H1 (cell line): ENCODE results near the gene TECR. TPM values are rescaled to one million over a fixed set of nuclear protein-coding genes. Genes with fewer than 3 reads are reported as not detected.

Source experiments
- CTCF ChIA-PET: fragments of 300-600 bp; sonication (Branson Sonifier 250); formaldehyde crosslinking; loops from one replicate; lab custom pipeline; 2021; ENCODE audit not compliant: partially characterized antibody; lab: Charles Lee
- POLR2A ChIA-PET: fragments of 300-600 bp; sonication (Branson Sonifier 250); formaldehyde crosslinking; loops from one replicate; lab custom pipeline; 2021; ENCODE audit warnings: inconsistent platforms; ENCODE audit not compliant: partially characterized antibody; lab: Charles Lee
- DNase-seq, 2 experiments: peaks; one replicate each; pipeline versions ENCODE4 v3.0.0 to v3.0.0-alpha.2; 2010 to 2022; ENCODE audit warnings: low spot score in 2 of 2, low read depth in 1 of 2, mixed read lengths in 1 of 2
- FAIRE-seq: peaks from 2 replicates; lab custom pipeline; 2011; peaks lifted over from hg19 to GRCh38; lab: Jason Lieb, UNC
- H2AFZ ChIP-seq: 2 replicates; pipeline ENCODE4 v1.8.1; 2012; ENCODE audit warnings: low read length, inconsistent platforms
- H2AK5ac ChIP-seq: 2 replicates; pipeline ENCODE4 v1.6.1; 2013; ENCODE audit warnings: low read depth, low read length
- H2BK120ac ChIP-seq: replicated peaks from 2 replicates; pipeline ENCODE3; 2013; ENCODE audit warnings: low read depth, low read length, inconsistent platforms
- H2BK12ac ChIP-seq: 2 replicates; pipeline ENCODE4 v1.6.1; 2013; ENCODE audit warnings: low read depth, low read length
- H2BK15ac ChIP-seq: 2 replicates; pipeline ENCODE4 v1.6.1; 2013; ENCODE audit warnings: low read length
- H2BK20ac ChIP-seq: 2 replicates; pipeline ENCODE4 v1.6.1; 2013; ENCODE audit warnings: low read length
- H2BK5ac ChIP-seq: 2 replicates; pipeline ENCODE4 v1.6.1; 2013; ENCODE audit warnings: low read depth, low read length
- H3K14ac ChIP-seq: 2 replicates; pipeline ENCODE4 v1.6.1; 2013; ENCODE audit warnings: inconsistent platforms; ENCODE audit not compliant: insufficient read length
- H3K18ac ChIP-seq: 2 replicates; pipeline ENCODE4 v1.6.1; 2013; ENCODE audit warnings: low read length; ENCODE audit errors: extremely low read depth
- H3K23ac ChIP-seq: 2 replicates; pipeline ENCODE4 v1.6.1; 2013; ENCODE audit warnings: inconsistent platforms; ENCODE audit not compliant: insufficient read length
- H3K23me2 ChIP-seq: 2 replicates; pipeline ENCODE4 v1.6.1; 2013; ENCODE audit warnings: low read depth, low read length
- H3K27ac ChIP-seq: 2 replicates; pipeline ENCODE4 v1.6.1; 2011; ENCODE audit warnings: low read depth, low read length, inconsistent platforms
- H3K27me3 ChIP-seq, 4 experiments: replicated peaks in 1 of 4; 1 replicate in 1 of 4; 2 replicates in 3 of 4; pipeline versions ENCODE4 v1.6.1 to v1.8.1; 2011 to 2013; ENCODE audit warnings: low read length in 3 of 4, mild to moderate bottlenecking in 3 of 4, inconsistent platforms in 2 of 4, mixed read lengths in 2 of 4, moderate library complexity in 1 of 4; ENCODE audit not compliant: control insufficient read depth in 3 of 4, insufficient read depth in 3 of 4; ENCODE audit errors: extremely low read depth in 1 of 4
- H3K36me3 ChIP-seq, 4 experiments: 2 replicates each; pipeline versions ENCODE4 v1.6.1 to v1.8.1; 2011 to 2013; ENCODE audit warnings: mild to moderate bottlenecking in 4 of 4, low read length in 3 of 4, moderate library complexity in 2 of 4, control low read depth in 1 of 4, inconsistent platforms in 1 of 4; ENCODE audit not compliant: insufficient read depth in 4 of 4, control insufficient read depth in 2 of 4
- H3K4ac ChIP-seq: replicated peaks from 2 replicates; pipeline ENCODE3; 2013; ENCODE audit warnings: low read length, low read depth, mixed read lengths, inconsistent platforms; ENCODE audit not compliant: insufficient read length
- H3K4me1 ChIP-seq, 4 experiments: replicated peaks in 1 of 4; 1 replicate in 1 of 4; 2 replicates in 3 of 4; pipeline versions ENCODE4 v1.6.1 to v1.8.1; 2011 to 2013; ENCODE audit warnings: low read length in 3 of 4, inconsistent platforms in 2 of 4, mixed read lengths in 1 of 4; ENCODE audit not compliant: insufficient read depth in 4 of 4, control insufficient read depth in 3 of 4
- H3K4me2 ChIP-seq, 2 experiments: 2 replicates each; pipeline versions ENCODE4 v1.6.1 to v1.8.1; 2011 to 2013; ENCODE audit warnings: low read depth in 2 of 2, low read length in 2 of 2, control low read depth in 1 of 2, inconsistent platforms in 1 of 2, mild to moderate bottlenecking in 1 of 2; ENCODE audit not compliant: insufficient read depth in 1 of 2
- H3K4me3 ChIP-seq, 4 experiments: fragments of 200-600, 300-600 bp in 1 of 4; sonication (generic), shearing (Covaris generic), sonication (Bioruptor Twin) in 1 of 4; 2 replicates each; pipeline versions ENCODE4 v1.5.1 to v1.8.1; 2011 to 2016; ENCODE audit warnings: low read length in 4 of 4, low read depth in 3 of 4, control low read depth in 2 of 4, inconsistent platforms in 2 of 4, mild to moderate bottlenecking in 2 of 4, mixed read lengths in 1 of 4, moderate library complexity in 1 of 4; ENCODE audit not compliant: insufficient read depth in 2 of 4; ENCODE audit errors: extremely low read depth in 1 of 4
- H3K56ac ChIP-seq: replicated peaks from 2 replicates; pipeline ENCODE3; 2013; ENCODE audit warnings: low read depth, mild to moderate bottlenecking, mixed read lengths, low read length, inconsistent platforms; ENCODE audit not compliant: insufficient read length
- H3K79me1 ChIP-seq: 2 replicates; pipeline ENCODE4 v1.6.1; 2013; ENCODE audit warnings: low read depth, low read length, control low read depth
- H3K79me2 ChIP-seq, 2 experiments: 2 replicates each; pipeline versions ENCODE4 v1.6.1 to v1.8.1; 2012 to 2013; ENCODE audit warnings: low read length in 2 of 2, mild to moderate bottlenecking in 2 of 2, inconsistent platforms in 1 of 2; ENCODE audit not compliant: insufficient read depth in 2 of 2, control insufficient read depth in 1 of 2
- H3K9ac ChIP-seq, 4 experiments: replicated peaks in 1 of 4; 1 replicate in 1 of 4; 2 replicates in 3 of 4; pipeline versions ENCODE4 v1.6.1 to v1.8.1; 2011 to 2013; ENCODE audit warnings: low read depth in 3 of 4, low read length in 3 of 4, control low read depth in 2 of 4, mild to moderate bottlenecking in 2 of 4, moderate library complexity in 2 of 4, inconsistent platforms in 1 of 4; ENCODE audit errors: extremely low read depth in 1 of 4
- H3K9me3 ChIP-seq, 2 experiments: 2 replicates each; pipeline versions ENCODE4 v1.6.1 to v1.8.1; 2012 to 2013; ENCODE audit warnings: mild to moderate bottlenecking in 2 of 2, moderate library complexity in 2 of 2, control low read depth in 1 of 2, inconsistent platforms in 1 of 2, low read depth in 1 of 2, low read length in 1 of 2, mixed read lengths in 1 of 2; ENCODE audit not compliant: insufficient read depth in 2 of 2
- H4K20me1 ChIP-seq, 2 experiments: replicated peaks in 1 of 2; 2 replicates each; pipeline versions ENCODE3 to v1.8.1; 2011 to 2013; ENCODE audit warnings: inconsistent platforms in 2 of 2, low read length in 2 of 2, mild to moderate bottlenecking in 1 of 2; ENCODE audit not compliant: insufficient read depth in 2 of 2, control insufficient read depth in 1 of 2
- H4K5ac ChIP-seq: 2 replicates; pipeline ENCODE4 v1.6.1; 2013; ENCODE audit warnings: low read length, low read depth, mixed read lengths, inconsistent platforms; ENCODE audit not compliant: insufficient read length
- H4K8ac ChIP-seq: 2 replicates; pipeline ENCODE4 v1.8.0; 2013; ENCODE audit warnings: mild to moderate bottlenecking, moderate library complexity, low read length, inconsistent platforms; ENCODE audit not compliant: insufficient read depth; ENCODE audit errors: extremely low read depth
- H4K91ac ChIP-seq: replicated peaks from 2 replicates; pipeline ENCODE3; 2013; ENCODE audit warnings: low read length, mixed read lengths, inconsistent platforms; ENCODE audit not compliant: insufficient read length
- ASH2L ChIP-seq: fragments of 200-600, 300-600 bp; sonication (generic); IDR thresholded peaks from one replicate; pipeline ENCODE4 v1.7.1; 2017; ENCODE audit warnings: low read length
- BCL11A ChIP-seq, 2 experiments: IDR thresholded peaks; one replicate each; pipeline ENCODE4 v1.6.1; 2011; ENCODE audit warnings: low read depth in 2 of 2, low read length in 2 of 2, mild to moderate bottlenecking in 2 of 2
- EZH2 ChIP-seq: fragments of 200-600 bp; sonication (generic); IDR thresholded peaks from 2 replicates; pipeline ENCODE4 v1.7.1; 2012; ENCODE audit warnings: low read depth, mild to moderate bottlenecking, moderate library complexity, low read length, inconsistent platforms; ENCODE audit not compliant: severe bottlenecking
- HDAC2 ChIP-seq, 2 experiments: fragments of 300-600 bp in 1 of 2; sonication (generic) in 1 of 2; IDR thresholded peaks; 2 replicates each; pipeline ENCODE4 v1.6.1; 2011 to 2012; ENCODE audit warnings: low read depth in 2 of 2, low read length in 2 of 2, mild to moderate bottlenecking in 2 of 2, moderate library complexity in 2 of 2, borderline replicate concordance in 1 of 2, inconsistent platforms in 1 of 2
- HDAC6 ChIP-seq: IDR thresholded peaks from one replicate; pipeline ENCODE4 v1.7.1; 2012; ENCODE audit warnings: low read depth, mild to moderate bottlenecking, inconsistent platforms, low read length, moderate library complexity
- MAFK ChIP-seq: IDR thresholded peaks from 2 replicates; pipeline ENCODE4 v1.6.1; 2012; ENCODE audit warnings: low read depth, mild to moderate bottlenecking, improper control_type of control experiment, low read length
- POLR2A ChIP-seq, 2 experiments: IDR thresholded peaks; 1 replicate in 1 of 2; 2 replicates in 1 of 2; pipeline ENCODE4 v1.6.1; 2011; ENCODE audit warnings: low read depth in 2 of 2, low read length in 2 of 2, mild to moderate bottlenecking in 2 of 2; ENCODE audit errors: control extremely low read depth in 1 of 2
- POLR2AphosphoS5 ChIP-seq: IDR thresholded peaks from 2 replicates; pipeline ENCODE4 v1.6.1; 2011; ENCODE audit warnings: low read depth, low read length
- RXRA ChIP-seq: IDR thresholded peaks from 2 replicates; pipeline ENCODE4 v1.6.1; 2011; ENCODE audit warnings: low read depth, mild to moderate bottlenecking, low read length, moderate library complexity; ENCODE audit not compliant: insufficient read depth
- SIN3A ChIP-seq, 2 experiments: IDR thresholded peaks in 1 of 2; conservative IDR thresholded peaks in 1 of 2; 2 replicates each; pipeline ENCODE4 v1.6.1; 2011 to 2012; ENCODE audit warnings: low read length in 2 of 2, improper control_type of control experiment in 1 of 2, low read depth in 1 of 2, mild to moderate bottlenecking in 1 of 2
- SP2 ChIP-seq: IDR thresholded peaks from 2 replicates; pipeline ENCODE4 v1.6.1; 2012; ENCODE audit warnings: mild to moderate bottlenecking, low read length, inconsistent platforms
- SP4 ChIP-seq: IDR thresholded peaks from 2 replicates; pipeline ENCODE4 v1.6.1; 2012; ENCODE audit warnings: low read length, inconsistent platforms
- YY1 ChIP-seq: IDR thresholded peaks from 2 replicates; pipeline ENCODE4 v1.6.1; 2011; ENCODE audit warnings: low read depth, mild to moderate bottlenecking, low read length
- WGBS, 2 experiments: shearing (Covaris generic) in 1 of 2; methylation state at CpG; one replicate each; pipeline versions ENCODE4 v1.1.6 to v1.1.7; 2013 to 2015; ENCODE audit warnings: low lambda C conversion rate in 2 of 2, mixed read lengths in 2 of 2, inconsistent platforms in 1 of 2, low coverage in 1 of 2, missing lambda C conversion rate in 1 of 2; ENCODE audit not compliant: insufficient replicate concordance in 2 of 2, insufficient coverage in 1 of 2, insufficient read length in 1 of 2; ENCODE audit errors: extremely low coverage in 1 of 2, missing lambda C conversion rate in 1 of 2; 5-methylcytosine and 5-hydroxymethylcytosine counted together
- polyA plus RNA-seq, 7 experiments: library from polyadenylated mRNA; depleted of rRNA in 3 of 7; stranded (reverse) in 5 of 7; unstranded in 2 of 7; fragments of >200 nt in 5 of 7; fragments of 200-250 nt in 2 of 7; gene quantifications; 1 replicate in 5 of 7; 2 replicates in 1 of 7; 4 replicates in 1 of 7; pipeline versions ENCODE4 v1.2.1 to v1.2.3, GENCODE V29; 2011 to 2013; ENCODE audit warnings: missing spikeins in 2 of 7, mixed read lengths in 2 of 7
- total RNA-seq: library from RNA; stranded (reverse); fragmentation: NEBNext Ultra II Directional; extraction: Animal tissue kit (Norgen Biotek cat#: 25700); gene quantifications from 2 replicates; pipeline ENCODE4 v1.2.1, GENCODE V29; 2021

The TECR gene
- total and polyA plus RNA-seq, 2 of the 8 experiments (the other 6 are each of a cell fraction or from before 2014, with no cell fraction given): 172 to 405 TPM

DNA sequence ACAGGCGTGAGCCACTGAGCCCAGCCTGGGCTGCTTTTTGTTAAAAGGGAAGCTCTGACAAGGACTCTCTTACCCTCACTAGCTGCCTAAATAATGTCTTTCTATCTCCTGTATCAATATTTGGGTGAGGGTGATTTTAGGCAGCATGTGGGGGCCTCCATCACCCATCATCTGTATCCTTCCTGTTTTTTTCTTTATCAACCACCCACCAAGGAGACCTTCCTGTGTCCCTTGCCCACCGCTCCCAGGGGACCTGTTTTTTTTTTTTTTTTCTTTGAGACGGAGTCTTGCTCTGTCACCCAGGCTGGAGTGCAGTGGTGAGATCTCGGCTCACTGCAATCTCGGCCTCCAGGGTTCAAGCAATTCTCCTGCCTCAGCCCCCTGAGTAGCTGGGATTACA, 47.9 kb downstream of the TECR start:
- DNase-seq: no peak
- no peak for TF ChIP-seq SP2
- no peak for TF ChIP-seq MAFK
- no peak for TF ChIP-seq POLR2A (IDR thresholded peaks at IDR 0.05; ENCODE audit: control extremely low read depth in 1 of 2, low read depth in 2 of 2, low read length in 2 of 2)
- TF ChIP-seq ASH2L: no peak
- TF ChIP-seq BCL11A (IDR thresholded peaks at IDR 0.05; ENCODE audit: low read depth in 2 of 2, low read length in 2 of 2): no peak
- TF ChIP-seq HDAC6: no peak
- no peak for TF ChIP-seq HDAC2 (IDR thresholded peaks at IDR 0.05; ENCODE audit: borderline replicate concordance in 1 of 2, low read depth in 2 of 2, low read length in 2 of 2)
- no peak for TF ChIP-seq POLR2AphosphoS5
- no peak for TF ChIP-seq RXRA
- TF ChIP-seq EZH2: no peak
- TF ChIP-seq YY1: no peak
- no peak for TF ChIP-seq SP4
- TF ChIP-seq SIN3A (conservative IDR thresholded peaks at IDR 0.05 in 1 of 2, IDR thresholded peaks at IDR 0.05 in 1 of 2; ENCODE audit: low read depth in 1 of 2, low read length in 2 of 2): no peak

More for the DNA sequence above, 47.9 kb downstream of the TECR start:
- Histone ChIP-seq H3K27ac (no peak overlapping the region), H2BK12ac (no peak overlapping the region), H3K79me1 (no peaks in the 10 kb centered on the region), H3K36me3 (no peaks in the 10 kb centered on the region), H2AK5ac (no peak overlapping the region), H3K4me3 (no peak overlapping the region), H3K27me3 (no peaks in the 10 kb centered on the region), H3K4ac (no peak overlapping the region), H2BK120ac (no peak overlapping the region), H2BK20ac (no peak overlapping the region), H4K20me1 (no peaks in the 10 kb centered on the region), H3K9ac (no peak overlapping the region), H3K23ac (no peak overlapping the region), H2BK5ac (no peak overlapping the region), H3K4me1 (no peaks in the 10 kb centered on the region), H3K23me2 (no peaks in the 10 kb centered on the region), H4K5ac (no peak overlapping the region), H4K8ac (no peak overlapping the region), H2BK15ac (no peak overlapping the region), H3K18ac (no peak overlapping the region), H3K4me2 (no peak overlapping the region), H3K9me3 (no peaks in the 10 kb centered on the region), H3K14ac (no peak overlapping the region), H3K79me2 (no peaks in the 10 kb centered on the region), H3K56ac (no peak overlapping the region), H2AFZ (no peak overlapping the region), H4K91ac (no peak overlapping the region)
- ChIA-PET POLR2A (no interaction called here), CTCF (interaction anchor here (10.8 kb wide), 1 partner anchor 110 kb away, joined by 149 read pairs; the partner anchor contains the start of gene ZNF333)
- no peak for FAIRE-seq
- WGBS, 2 experiments: 89% methylated on average over 1 of the region's 5 CpGs; no CpG with 5 or more reads in 1 of the 2 experiments
